EL (cell line): Measurements from ENCODE around the gene PMIS2.

Experiments used
- DNase-seq: peaks from one replicate; pipeline ENCODE4 v3.0.0-alpha.2; 2016

PMIS2 gene

DNA sequence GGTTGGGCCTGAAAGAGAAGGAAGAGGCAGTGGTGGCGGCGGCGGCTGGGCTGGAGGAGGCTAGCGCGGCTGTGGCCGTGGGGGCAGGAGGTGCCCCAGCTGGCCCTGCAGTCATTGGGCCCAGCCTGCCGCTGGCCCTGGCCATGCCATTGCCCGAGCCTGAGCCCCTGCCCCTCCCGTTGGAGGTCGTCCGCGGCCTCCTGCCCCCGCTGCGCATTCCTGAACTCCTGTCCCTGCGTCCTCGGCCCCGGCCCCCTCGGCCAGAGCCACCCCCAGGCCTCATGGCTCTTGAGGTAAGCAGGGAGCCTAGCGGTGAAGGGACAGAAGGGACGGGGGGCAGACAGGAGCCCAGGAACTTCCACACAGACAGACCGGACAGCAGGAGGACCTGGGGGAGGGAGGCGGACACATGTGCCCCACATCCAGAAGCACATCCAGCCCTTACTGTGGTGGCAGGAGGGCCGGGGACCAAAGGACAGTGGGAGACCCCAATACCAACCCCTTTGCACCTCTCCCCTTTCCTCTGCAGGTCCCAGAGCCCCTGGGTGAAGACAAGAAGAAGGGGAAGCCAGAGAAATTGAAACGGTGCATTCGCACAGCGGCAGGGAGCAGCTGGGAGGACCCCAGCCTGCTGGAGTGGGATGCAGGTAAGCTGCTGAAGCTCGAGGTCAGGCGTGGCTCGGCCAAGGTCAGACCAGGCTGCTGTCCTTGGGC lies 47.9 kb downstream of the PMIS2 start:
- no peak for DNase-seq

DNA sequence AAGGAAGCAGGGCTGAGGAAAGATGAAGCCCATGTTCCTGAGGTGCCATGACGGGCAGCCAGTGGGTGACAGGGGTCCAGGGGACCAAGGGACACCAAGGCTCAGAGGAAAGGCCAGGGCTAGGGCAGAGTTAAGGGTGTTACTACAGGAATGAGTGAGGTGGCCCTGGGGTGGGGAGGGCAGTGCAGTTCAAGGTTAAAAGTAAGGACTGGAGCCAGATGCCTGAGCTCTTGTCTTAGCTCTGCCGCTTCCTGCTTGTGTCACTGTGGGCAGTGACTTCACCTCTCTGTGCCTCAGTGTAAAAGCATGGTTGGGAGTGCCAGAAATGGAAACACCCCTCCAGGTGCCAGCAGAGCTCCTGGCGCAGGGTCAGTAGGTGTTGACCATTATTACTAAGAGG lies 50.7 kb downstream of the PMIS2 start:
- DNase-seq, result no peak
